BE2C (cell line): Measurements from ENCODE around the gene PRRT1.
"Not testable (repeated sequence)": the region's sequence is repeated elsewhere in the genome, so short reads cannot be mapped to it uniquely, and the experiment has no call there.

Experiments
- DNase-seq: peaks from one replicate; pipeline ENCODE4 v3.0.0-alpha.2; 2020
- H3K27me3 ChIP-seq: fragments of 250-450 bp; sonication (Bioruptor Pico); 2 replicates; pipeline ENCODE4 v1.5.1; 2020; ENCODE audit warnings: mild to moderate bottlenecking
- H3K36me3 ChIP-seq: fragments of 250-450 bp; sonication (Bioruptor Pico); 2 replicates; pipeline ENCODE4 v1.5.1; 2020; ENCODE audit warnings: mild to moderate bottlenecking
- H3K4me1 ChIP-seq: fragments of 250-450 bp; sonication (Bioruptor Pico); 2 replicates; pipeline ENCODE4 v1.5.1; 2020
- H3K4me3 ChIP-seq: 2 replicates; pipeline ENCODE4 v1.5.1; 2011; ENCODE audit warnings: low read depth, low read length
- H3K9me3 ChIP-seq: fragments of 250-450 bp; sonication (Bioruptor Pico); 2 replicates; pipeline ENCODE4 v1.5.1; 2020
- CTCF ChIP-seq: IDR thresholded peaks from 2 replicates; pipeline ENCODE4 v1.5.1; 2012; ENCODE audit warnings: mild to moderate bottlenecking, low read depth, low read length

PRRT1 gene

GRCh38 chr6:32147401-32148132, 4.2 kb downstream of the PRRT1 start:
- H3K4me1 ChIP-seq: peaks cover 4% of the 10 kb centered on the region
- no peak for DNase-seq

GRCh38 chr6:32146687-32147086, 5.1 kb downstream of the PRRT1 start:
- Histone ChIP-seq H3K9me3 (no peaks in the 10 kb centered on the region), H3K36me3 (no peaks in the 10 kb centered on the region), H3K4me1 (no peaks in the 10 kb centered on the region), H3K27me3 (no peaks in the 10 kb centered on the region), H3K4me3 (no peak overlapping the region)
- no peak for DNase-seq
- TF ChIP-seq CTCF: no peak

More at GRCh38 chr6:32147401-32148132, 4.2 kb downstream of the PRRT1 start:
- Histone ChIP-seq H3K36me3 (no peaks in the 10 kb centered on the region), H3K27me3 (no peaks in the 10 kb centered on the region), H3K4me3 (no peak overlapping the region), H3K9me3 (no peaks in the 10 kb centered on the region)
- no peak for TF ChIP-seq CTCF

- Histone ChIP-seq H3K27me3 (no peaks in the 10 kb centered on the region), H3K9me3 (no peaks in the 10 kb centered on the region), H3K4me3 (no peak overlapping the region), H3K36me3 (no peaks in the 10 kb centered on the region), H3K4me1 (no peaks in the 10 kb centered on the region)
- no peak for DNase-seq
- no peak for TF ChIP-seq CTCF
These were observed 5.5 kb downstream of the PRRT1 start for GRCh38 chr6:32146287-32146686.

GRCh38 chr6:32144238-32144637, 7.5 kb downstream of the PRRT1 start:
- H3K4me3 ChIP-seq, H3K9me3 ChIP-seq, DNase-seq, H3K27me3 ChIP-seq, H3K36me3 ChIP-seq, H3K4me1 ChIP-seq: not testable (repeated sequence)

GRCh38 chr6:32140420-32141046, 11.2 kb downstream of the PRRT1 start:
- no peak for DNase-seq
- Histone ChIP-seq H3K4me1 (no peaks in the 10 kb centered on the region), H3K9me3 (no peaks in the 10 kb centered on the region), H3K36me3 (no peaks in the 10 kb centered on the region), H3K27me3 (no peaks in the 10 kb centered on the region), H3K4me3 (no peak overlapping the region)
- TF ChIP-seq CTCF: no peak

GRCh38 chr6:32139590-32139989, 12.1 kb downstream of the PRRT1 start:
- Histone ChIP-seq H3K36me3 (no peaks in the 10 kb centered on the region), H3K27me3 (no peaks in the 10 kb centered on the region), H3K4me3 (no peak overlapping the region), H3K4me1 (no peaks in the 10 kb centered on the region), H3K9me3 (no peaks in the 10 kb centered on the region)
- no peak for DNase-seq
- TF ChIP-seq CTCF: no peak
